ENCODE data around the gene SYTL3.
"Not testable (repeated sequence)": the region's sequence is repeated elsewhere in the genome, so short reads cannot be mapped to it uniquely, and the experiment has no call there.

DNA sequence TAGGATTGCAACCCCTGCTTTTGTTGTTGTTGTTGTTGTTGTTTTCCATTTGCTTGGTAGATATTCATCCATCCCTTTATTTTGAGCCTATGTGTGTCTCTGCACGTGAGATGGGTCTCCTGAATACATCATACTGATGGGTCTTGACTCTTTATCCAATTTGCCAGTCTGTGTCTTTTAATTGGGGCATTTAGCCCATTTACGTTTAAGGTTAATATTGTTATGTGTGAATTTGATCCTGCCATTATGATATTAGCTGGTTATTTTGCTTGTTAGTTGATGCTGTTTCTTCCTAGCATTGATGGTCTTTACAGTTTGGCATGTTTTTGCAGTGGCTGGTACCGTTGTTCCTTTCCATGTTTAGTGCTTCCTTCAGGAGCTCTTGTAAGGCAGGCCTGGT, 31.6 kb upstream of the SYTL3 start:
- TF ChIP-seq, protein P1, sequence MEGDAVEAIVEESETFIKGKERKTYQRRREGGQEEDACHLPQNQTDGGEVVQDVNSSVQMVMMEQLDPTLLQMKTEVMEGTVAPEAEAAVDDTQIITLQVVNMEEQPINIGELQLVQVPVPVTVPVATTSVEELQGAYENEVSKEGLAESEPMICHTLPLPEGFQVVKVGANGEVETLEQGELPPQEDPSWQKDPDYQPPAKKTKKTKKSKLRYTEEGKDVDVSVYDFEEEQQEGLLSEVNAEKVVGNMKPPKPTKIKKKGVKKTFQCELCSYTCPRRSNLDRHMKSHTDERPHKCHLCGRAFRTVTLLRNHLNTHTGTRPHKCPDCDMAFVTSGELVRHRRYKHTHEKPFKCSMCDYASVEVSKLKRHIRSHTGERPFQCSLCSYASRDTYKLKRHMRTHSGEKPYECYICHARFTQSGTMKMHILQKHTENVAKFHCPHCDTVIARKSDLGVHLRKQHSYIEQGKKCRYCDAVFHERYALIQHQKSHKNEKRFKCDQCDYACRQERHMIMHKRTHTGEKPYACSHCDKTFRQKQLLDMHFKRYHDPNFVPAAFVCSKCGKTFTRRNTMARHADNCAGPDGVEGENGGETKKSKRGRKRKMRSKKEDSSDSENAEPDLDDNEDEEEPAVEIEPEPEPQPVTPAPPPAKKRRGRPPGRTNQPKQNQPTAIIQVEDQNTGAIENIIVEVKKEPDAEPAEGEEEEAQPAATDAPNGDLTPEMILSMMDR (IDR thresholded peaks at IDR 0.05), result not testable (repeated sequence)
- TF ChIP-seq POLR2A (IDR thresholded peaks at IDR 0.05), result not testable (repeated sequence)
